H1 (cell line): ENCODE measurements around the gene FAM114A2.

ENCODE experiments used
- CHD1 ChIP-seq: IDR thresholded peaks from 2 replicates; pipeline ENCODE4 v1.6.1; 2012; ENCODE audit warnings: low read depth, low read length, improper control_type of control experiment
- EGR1 ChIP-seq: IDR thresholded peaks from 2 replicates; pipeline ENCODE4 v1.6.1; 2011; ENCODE audit warnings: low read depth, low read length, borderline replicate concordance
- POLR2A ChIP-seq, 2 experiments: IDR thresholded peaks; 1 replicate in 1 of 2; 2 replicates in 1 of 2; pipeline ENCODE4 v1.6.1; 2011; ENCODE audit warnings: low read depth in 2 of 2, low read length in 2 of 2, mild to moderate bottlenecking in 2 of 2; ENCODE audit errors: control extremely low read depth in 1 of 2
- TF ChIP-seq, protein P1 (sequence below), 3 experiments: IDR thresholded peaks; 1 replicate in 2 of 3; 2 replicates in 1 of 3; pipeline versions ENCODE4 v1.5.1 to v1.6.1; 2011; ENCODE audit warnings: low read length in 3 of 3, mild to moderate bottlenecking in 3 of 3, inconsistent platforms in 2 of 3, low read depth in 1 of 3, moderate library complexity in 1 of 3; ENCODE audit not compliant: insufficient read depth in 1 of 3; ENCODE audit errors: control extremely low read depth in 1 of 3

DNA sequence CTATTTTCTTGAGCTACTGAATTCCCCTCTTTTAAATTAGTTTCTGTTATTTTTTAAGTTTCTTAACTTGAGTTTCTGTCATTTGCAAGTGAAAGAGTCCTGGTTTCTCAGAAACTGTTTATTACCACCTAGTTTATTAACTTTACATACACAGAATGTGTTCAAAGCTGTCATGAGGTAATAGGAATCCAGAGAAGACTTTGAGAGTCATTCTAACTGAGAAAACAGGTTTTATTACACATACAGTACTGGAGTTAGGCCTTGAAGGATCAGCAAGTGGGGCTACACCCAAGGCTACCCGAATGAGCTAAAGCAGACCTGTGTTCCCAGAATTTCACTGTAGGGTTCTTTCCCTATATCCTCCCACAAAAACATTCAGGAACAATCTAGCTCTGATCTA lies 33.1 kb downstream of the FAM114A2 start:
- TF ChIP-seq EGR1, result no peak
- no peak for TF ChIP-seq POLR2A (IDR thresholded peaks at IDR 0.05; ENCODE audit: control extremely low read depth in 1 of 2, low read depth in 2 of 2, low read length in 2 of 2)
- TF ChIP-seq, protein P1, sequence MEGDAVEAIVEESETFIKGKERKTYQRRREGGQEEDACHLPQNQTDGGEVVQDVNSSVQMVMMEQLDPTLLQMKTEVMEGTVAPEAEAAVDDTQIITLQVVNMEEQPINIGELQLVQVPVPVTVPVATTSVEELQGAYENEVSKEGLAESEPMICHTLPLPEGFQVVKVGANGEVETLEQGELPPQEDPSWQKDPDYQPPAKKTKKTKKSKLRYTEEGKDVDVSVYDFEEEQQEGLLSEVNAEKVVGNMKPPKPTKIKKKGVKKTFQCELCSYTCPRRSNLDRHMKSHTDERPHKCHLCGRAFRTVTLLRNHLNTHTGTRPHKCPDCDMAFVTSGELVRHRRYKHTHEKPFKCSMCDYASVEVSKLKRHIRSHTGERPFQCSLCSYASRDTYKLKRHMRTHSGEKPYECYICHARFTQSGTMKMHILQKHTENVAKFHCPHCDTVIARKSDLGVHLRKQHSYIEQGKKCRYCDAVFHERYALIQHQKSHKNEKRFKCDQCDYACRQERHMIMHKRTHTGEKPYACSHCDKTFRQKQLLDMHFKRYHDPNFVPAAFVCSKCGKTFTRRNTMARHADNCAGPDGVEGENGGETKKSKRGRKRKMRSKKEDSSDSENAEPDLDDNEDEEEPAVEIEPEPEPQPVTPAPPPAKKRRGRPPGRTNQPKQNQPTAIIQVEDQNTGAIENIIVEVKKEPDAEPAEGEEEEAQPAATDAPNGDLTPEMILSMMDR (IDR thresholded peaks at IDR 0.05; ENCODE audit: control extremely low read depth in 1 of 3, insufficient read depth in 1 of 3, low read depth in 1 of 3, low read length in 3 of 3), result no peak
- no peak for TF ChIP-seq CHD1
